Ovary (tissue), 3 donors: ENCODE results near the gene CCNA1.

Experiments
- EP300 ChIP-seq: sonication (generic); formaldehyde crosslinking; IDR thresholded peaks from one replicate; pipeline ENCODE4 v1.6.1; 2017; ENCODE audit warnings: antibody characterized with exemption
- TF ChIP-seq, protein P1 (sequence below), 3 donors: fragments of 450-650 bp in 2 of 3; fragments of 200-600 bp in 1 of 3; IDR thresholded peaks; one replicate each; pipeline versions ENCODE4 v1.5.1 to v1.8.0; 2016 to 2022; ENCODE audit warnings: antibody characterized with exemption in 3 of 3, mild to moderate bottlenecking in 1 of 3
- donor health status: DM: no; HTN: no; CAD: no.

DNA sequence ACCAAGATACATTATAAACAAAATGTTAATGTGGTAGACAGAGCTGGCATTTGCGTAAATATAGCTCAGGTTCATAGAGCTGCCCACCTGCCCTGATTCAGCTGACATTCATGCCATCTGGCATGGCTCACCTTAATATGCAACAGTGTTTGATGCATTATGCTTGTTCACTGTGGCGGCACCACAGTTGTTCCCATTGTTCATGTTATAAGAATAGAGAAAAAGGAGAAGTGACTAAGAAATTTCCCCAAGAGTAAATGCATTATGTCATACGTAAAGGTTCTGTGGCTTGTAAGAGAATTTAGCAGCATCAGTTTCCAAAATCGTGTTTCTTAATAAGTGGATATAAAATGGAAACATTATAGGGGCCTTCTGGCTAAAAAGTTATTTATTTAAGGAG is 4.5 kb downstream of the CCNA1 start:
- TF ChIP-seq, protein P1, sequence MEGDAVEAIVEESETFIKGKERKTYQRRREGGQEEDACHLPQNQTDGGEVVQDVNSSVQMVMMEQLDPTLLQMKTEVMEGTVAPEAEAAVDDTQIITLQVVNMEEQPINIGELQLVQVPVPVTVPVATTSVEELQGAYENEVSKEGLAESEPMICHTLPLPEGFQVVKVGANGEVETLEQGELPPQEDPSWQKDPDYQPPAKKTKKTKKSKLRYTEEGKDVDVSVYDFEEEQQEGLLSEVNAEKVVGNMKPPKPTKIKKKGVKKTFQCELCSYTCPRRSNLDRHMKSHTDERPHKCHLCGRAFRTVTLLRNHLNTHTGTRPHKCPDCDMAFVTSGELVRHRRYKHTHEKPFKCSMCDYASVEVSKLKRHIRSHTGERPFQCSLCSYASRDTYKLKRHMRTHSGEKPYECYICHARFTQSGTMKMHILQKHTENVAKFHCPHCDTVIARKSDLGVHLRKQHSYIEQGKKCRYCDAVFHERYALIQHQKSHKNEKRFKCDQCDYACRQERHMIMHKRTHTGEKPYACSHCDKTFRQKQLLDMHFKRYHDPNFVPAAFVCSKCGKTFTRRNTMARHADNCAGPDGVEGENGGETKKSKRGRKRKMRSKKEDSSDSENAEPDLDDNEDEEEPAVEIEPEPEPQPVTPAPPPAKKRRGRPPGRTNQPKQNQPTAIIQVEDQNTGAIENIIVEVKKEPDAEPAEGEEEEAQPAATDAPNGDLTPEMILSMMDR (IDR thresholded peaks at IDR 0.05) = no peak
- TF ChIP-seq EP300 = no peak
